Stomach smooth muscle (tissue), 2 donors: ENCODE data around the gene ZNF580.

Experiments
- H3K27ac ChIP-seq: one replicate; pipeline ENCODE4 v1.7.0; 2013; ENCODE audit warnings: mild to moderate bottlenecking, low read length, inconsistent platforms
- H3K27me3 ChIP-seq, 2 donors: one replicate each; pipeline ENCODE4 v1.7.0; 2013; ENCODE audit warnings: low read length in 2 of 2; ENCODE audit not compliant: insufficient read depth in 2 of 2, control insufficient read depth in 1 of 2
- H3K36me3 ChIP-seq, 2 donors: one replicate each; pipeline ENCODE4 v1.7.0; 2013; ENCODE audit warnings: low read length in 2 of 2; ENCODE audit not compliant: control insufficient read depth in 2 of 2, insufficient read depth in 2 of 2
- H3K4me1 ChIP-seq: one replicate; pipeline ENCODE4 v1.7.0; 2013; ENCODE audit warnings: low read length; ENCODE audit not compliant: control insufficient read depth, insufficient read depth
- H3K4me3 ChIP-seq, 2 donors: one replicate each; pipeline ENCODE4 v1.7.0; 2013; ENCODE audit warnings: low read length in 2 of 2
- H3K9ac ChIP-seq, 2 donors: one replicate each; pipeline ENCODE4 v1.7.0; 2013; ENCODE audit warnings: low read length in 2 of 2, mild to moderate bottlenecking in 1 of 2
- H3K9me3 ChIP-seq, 2 donors: one replicate each; pipeline ENCODE4 v1.7.0; 2013; ENCODE audit warnings: low read length in 2 of 2; ENCODE audit not compliant: control insufficient read depth in 2 of 2
- donor health status: healthy.
- donor health status: Pancreatic carcinoma.

Gene ZNF580

DNA sequence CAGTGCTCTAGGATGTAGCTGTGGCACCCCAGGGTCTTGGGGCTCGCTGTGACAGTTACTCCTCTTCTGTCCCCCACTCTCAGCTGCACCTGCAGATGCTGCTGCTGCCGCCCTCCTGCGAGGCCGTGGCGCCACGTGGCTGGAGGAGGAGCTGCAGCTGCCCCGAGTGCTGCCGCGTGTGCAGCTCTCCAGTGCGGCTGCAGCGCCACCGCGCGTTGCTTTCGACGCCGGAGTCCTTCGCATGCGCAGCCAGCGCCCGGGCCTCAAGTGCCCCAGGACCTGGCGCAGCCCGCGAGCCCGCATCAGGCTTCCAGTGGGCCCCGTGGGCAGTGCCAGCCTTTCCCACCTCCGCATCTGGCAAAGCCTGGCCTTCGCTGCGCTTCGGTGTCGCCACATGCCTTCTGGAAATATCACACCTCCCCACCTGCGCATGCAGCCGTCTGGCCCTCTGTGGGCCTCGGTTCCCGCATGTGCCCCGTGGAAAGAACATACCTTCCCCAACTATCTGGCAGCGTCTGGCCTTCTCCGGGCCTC, 692 bp upstream of the ZNF580 start:
- Histone ChIP-seq H3K4me3 (peak overlapping the region; percentile 81 to 93), H3K9ac (peak overlapping the region; percentile 73 to 79), H3K9me3 (no peaks in the 10 kb centered on the region), H3K27me3 (no peaks in the 10 kb centered on the region), H3K36me3 (peaks cover under 1 to 3% of the 10 kb centered on the region in 2 donors), H3K27ac (peak overlapping the region; percentile 88), H3K4me1 (peaks cover 71% of the 10 kb centered on the region)

DNA sequence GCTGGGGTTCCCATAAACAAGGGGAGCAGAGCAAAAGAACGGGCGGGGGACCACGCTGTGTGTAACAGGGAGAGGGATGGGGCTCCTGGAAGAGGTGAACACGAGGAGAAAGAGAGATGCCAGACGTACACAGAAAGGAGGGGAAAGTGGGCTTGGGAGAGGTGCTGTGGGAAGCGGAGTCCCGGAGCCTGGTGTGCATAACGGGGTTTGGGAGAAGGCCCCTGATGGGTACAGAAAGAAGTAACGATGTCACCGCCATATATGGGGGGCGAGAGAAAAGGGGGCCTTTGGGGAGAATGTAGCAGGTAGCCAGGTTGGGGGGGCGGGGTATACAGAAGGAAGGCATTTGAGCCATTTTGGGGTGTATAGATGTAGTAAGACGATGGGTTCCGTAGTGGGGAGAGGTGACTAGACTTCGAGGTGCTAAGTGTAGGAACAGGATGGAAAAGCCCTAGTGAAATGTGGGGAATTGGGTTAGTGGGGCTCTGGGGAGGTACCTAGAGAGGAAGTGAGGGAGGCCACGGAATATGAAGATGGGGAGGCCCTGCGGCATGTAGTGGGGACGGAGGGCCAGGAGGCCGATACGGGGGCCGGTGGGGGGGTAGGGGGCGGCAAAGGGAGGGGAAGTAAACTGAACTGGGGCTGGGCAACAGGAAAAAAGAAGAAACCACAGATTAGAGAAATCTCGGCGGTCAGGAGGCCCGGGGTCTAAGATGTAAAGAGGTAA, 787 bp downstream of the ZNF580 start:
- peak overlapping the region; percentile 81 to 93 for H3K4me3 ChIP-seq
- H3K9ac ChIP-seq: peak overlapping the region; percentile 79 to 85
- peak overlapping the region; percentile 88 for H3K27ac ChIP-seq
- H3K27me3 ChIP-seq: no peaks in the 10 kb centered on the region
- peaks cover 57% of the 10 kb centered on the region for H3K4me1 ChIP-seq
- H3K9me3 ChIP-seq: no peaks in the 10 kb centered on the region
- H3K36me3 ChIP-seq: peaks cover 6 to 8% of the 10 kb centered on the region in 2 donors

DNA sequence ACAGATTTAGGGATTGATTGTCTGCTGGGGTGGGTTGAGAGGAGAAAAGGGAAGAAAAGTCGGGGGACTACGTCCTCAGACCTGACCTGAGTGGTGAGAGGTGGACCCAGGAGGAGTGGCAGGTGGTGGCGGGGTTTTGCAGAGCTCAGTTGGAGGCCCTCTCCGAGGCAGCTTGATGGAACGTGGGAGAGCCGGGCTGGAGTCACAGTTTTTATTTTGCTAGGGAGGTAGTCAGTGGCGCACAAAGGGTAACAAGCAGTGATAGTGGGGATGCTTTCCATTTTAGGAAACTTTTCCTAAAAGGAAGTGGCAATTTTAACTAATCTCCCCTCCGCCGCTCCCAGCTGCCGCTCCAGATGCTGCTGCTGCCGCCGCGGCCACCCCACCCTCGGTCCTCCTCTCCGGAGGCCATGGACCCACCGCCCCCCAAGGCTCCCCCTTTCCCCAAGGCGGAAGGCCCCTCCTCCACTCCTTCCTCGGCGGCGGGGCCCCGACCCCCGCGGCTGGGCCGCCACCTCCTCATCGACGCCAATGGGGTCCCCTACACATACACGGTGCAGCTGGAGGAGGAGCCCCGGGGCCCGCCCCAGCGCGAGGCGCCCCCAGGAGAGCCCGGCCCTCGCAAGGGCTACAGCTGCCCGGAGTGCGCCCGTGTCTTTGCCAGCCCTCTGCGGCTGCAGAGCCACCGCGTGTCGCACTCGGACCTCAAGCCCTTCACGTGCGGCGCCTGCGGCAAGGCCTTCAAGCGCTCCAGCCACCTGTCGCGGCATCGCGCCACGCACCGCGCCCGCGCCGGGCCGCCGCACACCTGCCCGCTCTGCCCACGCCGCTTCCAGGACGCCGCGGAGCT, 1.6 kb downstream of the ZNF580 start:
- peak overlapping the region; percentile 81 to 93 for H3K4me3 ChIP-seq
- peaks cover 55% of the 10 kb centered on the region for H3K4me1 ChIP-seq
- peak overlapping the region; percentile 64 to 79 for H3K9ac ChIP-seq
- H3K9me3 ChIP-seq: no peaks in the 10 kb centered on the region
- H3K36me3 ChIP-seq: peaks cover 6 to 8% of the 10 kb centered on the region in 2 donors
- H3K27ac ChIP-seq: peak overlapping the region; percentile 88
- H3K27me3 ChIP-seq: no peaks in the 10 kb centered on the region

- Histone ChIP-seq H3K9me3 (no peaks in the 10 kb centered on the region), H3K9ac (peak within 1 kb of the TSS; percentile 79 to 80), H3K27ac (peak within 1 kb of the TSS; percentile 88), H3K4me1 (peaks cover 57% of the 10 kb centered on the region), H3K27me3 (no peaks in the 10 kb centered on the region), H3K36me3 (peaks cover 6 to 8% of the 10 kb centered on the region in 2 donors), H3K4me3 (peak within 1 kb of the TSS; percentile 81 to 93)
These were observed 2.4 kb downstream of the ZNF580 start, which contains the start of gene ZNF581 for GRCh38 chr19:55643003-55643886. TSS of gene ZNF581 (plus strand) at chr19:55643649. CDS start at chr19:55644572, 923 bp downstream.

- Histone ChIP-seq H3K27me3 (no peaks in the 10 kb centered on the region), H3K4me3 (peak overlapping the region; percentile 67 to 81), H3K9ac (peak overlapping the region; percentile 69 to 80), H3K27ac (peak overlapping the region; percentile 49), H3K4me1 (peaks cover 62% of the 10 kb centered on the region), H3K9me3 (no peaks in the 10 kb centered on the region), H3K36me3 (peaks cover 6 to 8% of the 10 kb centered on the region in 2 donors)
These were observed 3.0 kb downstream of the ZNF580 start for GRCh38 chr19:55643887-55644176.

- no peaks in the 10 kb centered on the region for H3K9me3 ChIP-seq
- H3K4me3 ChIP-seq: peak overlapping the region; percentile 67 to 81
- peak overlapping the region; percentile 69 to 80 for H3K9ac ChIP-seq
- peaks cover 6 to 8% of the 10 kb centered on the region in 2 donors for H3K36me3 ChIP-seq
- no peaks in the 10 kb centered on the region for H3K27me3 ChIP-seq
- peaks cover 63% of the 10 kb centered on the region for H3K4me1 ChIP-seq
- peak overlapping the region; percentile 49 for H3K27ac ChIP-seq
These were observed 3.5 kb downstream of the ZNF580 start for GRCh38 chr19:55644191-55644833.

GRCh38 chr19:55644842-55645511, 4.2 kb downstream of the ZNF580 start:
- H3K27ac ChIP-seq: no peak overlapping the region
- no peaks in the 10 kb centered on the region for H3K9me3 ChIP-seq
- H3K27me3 ChIP-seq: no peaks in the 10 kb centered on the region
- no peak overlapping the region for H3K4me3 ChIP-seq
- no peak overlapping the region for H3K9ac ChIP-seq
- peaks cover 6 to 8% of the 10 kb centered on the region in 2 donors for H3K36me3 ChIP-seq
- H3K4me1 ChIP-seq: peaks cover 63% of the 10 kb centered on the region

GRCh38 chr19:55645512-55645881, 4.7 kb downstream of the ZNF580 start:
- H3K27ac ChIP-seq: no peak overlapping the region
- no peaks in the 10 kb centered on the region for H3K27me3 ChIP-seq
- H3K4me1 ChIP-seq: peaks cover 58% of the 10 kb centered on the region
- no peaks in the 10 kb centered on the region for H3K9me3 ChIP-seq
- peaks cover 6 to 8% of the 10 kb centered on the region in 2 donors for H3K36me3 ChIP-seq
- H3K9ac ChIP-seq: no peak overlapping the region
- H3K4me3 ChIP-seq: no peak overlapping the region

GRCh38 chr19:55646889-55647731, 6.3 kb downstream of the ZNF580 start:
- Histone ChIP-seq H3K9me3 (no peaks in the 10 kb centered on the region), H3K27me3 (no peaks in the 10 kb centered on the region), H3K27ac (peak overlapping the region; percentile 82), H3K36me3 (peaks cover 6 to 8% of the 10 kb centered on the region in 2 donors), H3K4me3 (peak overlapping the region; percentile 83 to 84), H3K9ac (peak overlapping the region; percentile 76 to 81), H3K4me1 (peaks cover 52% of the 10 kb centered on the region)
